RWPE2 (cell line): ENCODE results near the gene CREG2.

Experiments
- ATAC-seq: fragments of 200-7000 bp; cut with Tn5 transposase; 3 replicates; pipeline ENCODE4 v1.9.1; 2021; ENCODE audit warnings: low read depth
- DNase-seq: peaks from one replicate; pipeline ENCODE4 v3.0.0-alpha.2; 2020; ENCODE audit warnings: low spot score
- H3K27ac ChIP-seq: fragments of 450-650 bp; 2 replicates; pipeline ENCODE4 v1.5.1; 2017; ENCODE audit warnings: mild to moderate bottlenecking; ENCODE audit not compliant: poor library complexity, severe bottlenecking
- H3K27me3 ChIP-seq: fragments of 250-450 bp; sonication (Bioruptor Pico); 2 replicates; pipeline ENCODE4 v1.5.1; 2021; ENCODE audit warnings: mild to moderate bottlenecking, moderate library complexity; ENCODE audit not compliant: insufficient read depth, poor library complexity, severe bottlenecking
- H3K36me3 ChIP-seq: fragments of 250-450 bp; sonication (Bioruptor Pico); 2 replicates; pipeline ENCODE4 v1.5.1; 2020; ENCODE audit warnings: low read depth, mild to moderate bottlenecking, moderate library complexity
- H3K4me1 ChIP-seq: fragments of 250-450 bp; sonication (Bioruptor Pico); 2 replicates; pipeline ENCODE4 v1.5.1; 2021; ENCODE audit warnings: mild to moderate bottlenecking, moderate library complexity; ENCODE audit not compliant: insufficient read depth, poor library complexity, severe bottlenecking
- H3K4me3 ChIP-seq: fragments of 250-450 bp; sonication (Bioruptor Pico); 2 replicates; pipeline ENCODE4 v1.5.1; 2021; ENCODE audit warnings: mild to moderate bottlenecking, moderate library complexity; ENCODE audit not compliant: severe bottlenecking
- H3K9me3 ChIP-seq: fragments of 250-450 bp; sonication (Bioruptor Pico); 2 replicates; pipeline ENCODE4 v1.5.1; 2021; ENCODE audit warnings: mild to moderate bottlenecking, moderate library complexity; ENCODE audit not compliant: severe bottlenecking
- CTCF ChIP-seq: fragments of 450-650 bp; IDR thresholded peaks from one replicate; pipeline ENCODE4 v1.5.1; 2017; ENCODE audit warnings: mild to moderate bottlenecking, moderate library complexity; ENCODE audit not compliant: poor library complexity, severe bottlenecking

The CREG2 gene

GRCh38 chr2:101303688-101304087 is 83.6 kb downstream of the CREG2 start:
- Histone ChIP-seq H3K27ac (no peak overlapping the region), H3K4me1 (peaks cover 25% of the 10 kb centered on the region), H3K27me3 (no peaks in the 10 kb centered on the region), H3K4me3 (no peak overlapping the region), H3K9me3 (no peaks in the 10 kb centered on the region), H3K36me3 (peaks cover 41% of the 10 kb centered on the region)
- DNase-seq (no peak), ATAC-seq (no peak)
- TF ChIP-seq CTCF = no peak

- Histone ChIP-seq H3K27me3 (no peaks in the 10 kb centered on the region), H3K4me3 (no peak overlapping the region), H3K36me3 (peaks cover 45% of the 10 kb centered on the region), H3K27ac (no peak overlapping the region), H3K9me3 (no peaks in the 10 kb centered on the region), H3K4me1 (peaks cover 25% of the 10 kb centered on the region)
- no peak for TF ChIP-seq CTCF
- ATAC-seq = no peak
- no peak for DNase-seq
Measured at GRCh38 chr2:101302016-101302415, 85.3 kb downstream of the CREG2 start.

- Histone ChIP-seq H3K4me1 (peaks cover 20% of the 10 kb centered on the region), H3K27me3 (no peaks in the 10 kb centered on the region), H3K27ac (no peak overlapping the region), H3K4me3 (no peak overlapping the region), H3K9me3 (no peaks in the 10 kb centered on the region), H3K36me3 (peaks cover 36% of the 10 kb centered on the region)
- TF ChIP-seq CTCF = no peak
- ATAC-seq (no peak), DNase-seq (no peak)
Measured at GRCh38 chr2:101300836-101301235, 86.5 kb downstream of the CREG2 start.

GRCh38 chr2:101300164-101300563 is 87.1 kb downstream of the CREG2 start:
- no peaks in the 10 kb centered on the region for H3K9me3 ChIP-seq
- peaks cover 30% of the 10 kb centered on the region for H3K36me3 ChIP-seq
- no peak for DNase-seq
- peaks cover 13% of the 10 kb centered on the region for H3K4me1 ChIP-seq
- no peak for TF ChIP-seq CTCF
- ATAC-seq = no peak
- H3K27ac ChIP-seq = no peak overlapping the region
- H3K27me3 ChIP-seq = no peaks in the 10 kb centered on the region
- H3K4me3 ChIP-seq = no peak overlapping the region

GRCh38 chr2:101299604-101300003 is 87.7 kb downstream of the CREG2 start:
- Histone ChIP-seq H3K4me3 (no peak overlapping the region), H3K27ac (no peak overlapping the region), H3K27me3 (no peaks in the 10 kb centered on the region), H3K9me3 (no peaks in the 10 kb centered on the region), H3K4me1 (peaks cover 11% of the 10 kb centered on the region), H3K36me3 (peaks cover 33% of the 10 kb centered on the region)
- no peak for TF ChIP-seq CTCF
- ATAC-seq = no peak
- DNase-seq = no peak
